ENCODE results near the gene ZNF506. TPM values are rescaled to one million over a fixed set of nuclear protein-coding genes. Genes with fewer than 3 reads are reported as not detected.
A peak's percentile ranks its signal among the peaks of the same experiment; 100 is the strongest.

ZNF506 gene
- polyA plus RNA-seq, 1 of the 3 experiments (the other 2 are of a cell fraction), result 4.1 TPM

- no peaks in the 10 kb centered on the region for H3K9me2 ChIP-seq
- peak overlapping the region; percentile 79 to 83 for H3K4me3 ChIP-seq (ENCODE audit: low read depth in 2 of 2, low read length in 1 of 2)
- peak overlapping the region; percentile 87 for H3K4me2 ChIP-seq
- TF ChIP-seq IRF3 (IDR thresholded peaks at IDR 0.05; ENCODE audit: low read depth, low read length) (no peak), USF2 (IDR thresholded peaks at IDR 0.05; ENCODE audit: borderline replicate concordance, low read depth, low read length) (no peak), RFX5 (IDR thresholded peaks at IDR 0.05; ENCODE audit: low read length) (no peak)
- peaks cover 0 to 10% of the 10 kb centered on the region in 2 experiments for H3K36me3 ChIP-seq (replicated peaks in 1 of 2; ENCODE audit: control insufficient read depth in 1 of 2, insufficient read depth in 2 of 2, low read length in 1 of 2)
- peak overlapping the region; percentile 68 for H3K9ac ChIP-seq
- no peaks in the 10 kb centered on the region for H3F3A ChIP-seq (replicated peaks; ENCODE audit: insufficient read depth)
- no peaks in the 10 kb centered on the region for H3K27me3 ChIP-seq (ENCODE audit: insufficient read depth)
- no peaks in the 10 kb centered on the region for H3K9me3 ChIP-seq
- H3K79me2 ChIP-seq (ENCODE audit: insufficient read depth), result peaks cover 31% of the 10 kb centered on the region
- WGBS (ENCODE audit: low lambda C conversion rate), result 2% methylated on average over 8 of the region's 11 CpGs
- peaks cover 0 to 12% of the 10 kb centered on the region in 2 experiments; a peak in 2 of 4 replicates for H3K4me1 ChIP-seq (ENCODE audit: control insufficient read depth in 1 of 2, insufficient read depth in 2 of 2, low read depth in 1 of 2, low read length in 1 of 2)
- peak overlapping the region; percentile 48; the same call in 1 of the 2 replicates for H2AFZ ChIP-seq (ENCODE audit: low read depth)
- peak overlapping the region; percentile 38 to 78; a peak in 3 of 4 replicates for H3K27ac ChIP-seq (ENCODE audit: low read depth in 2 of 2, low read length in 1 of 2)
- no peak for DNase-seq
- CTCF ChIA-PET, result interaction anchor here (0.6 to 1.5 kb wide), 2 partner anchors 39 to 90 kb away, joined by 3 to 4 read pairs; no protein-coding TSS in a partner anchor
- no peaks in the 10 kb centered on the region for H4K20me1 ChIP-seq (ENCODE audit: insufficient read depth)
- POLR2A ChIA-PET, result interaction anchor here (1.1 to 2.1 kb wide), 8 partner anchors 40 to 462 kb away, joined by 3 to 17 read pairs (median 4); partner anchors contain the start of genes ZNF101, ZNF14, ZNF253 and ZNF506
Measured at GRCh38 chr19:19775891-19776205, 45.7 kb downstream of the ZNF506 start.

- Histone ChIP-seq H3K9me3 (no peaks in the 10 kb centered on the region), H3K79me2 (ENCODE audit: insufficient read depth) (peaks cover 18% of the 10 kb centered on the region), H3K27ac (ENCODE audit: low read depth in 2 of 2, low read length in 1 of 2) (no peak overlapping the region), H3K27me3 (ENCODE audit: insufficient read depth) (no peaks in the 10 kb centered on the region), H3K36me3 (replicated peaks in 1 of 2; ENCODE audit: control insufficient read depth in 1 of 2, insufficient read depth in 2 of 2, low read length in 1 of 2) (peaks cover 0 to 7% of the 10 kb centered on the region in 2 experiments), H3K4me2 (no peak overlapping the region), H3K9me2 (no peaks in the 10 kb centered on the region), H3K4me1 (ENCODE audit: control insufficient read depth in 1 of 2, insufficient read depth in 2 of 2, low read depth in 1 of 2, low read length in 1 of 2) (peaks cover 0 to 12% of the 10 kb centered on the region in 2 experiments; a peak in 2 of 4 replicates), H2AFZ (ENCODE audit: low read depth) (no peak overlapping the region), H3K9ac (no peak overlapping the region), H3F3A (replicated peaks; ENCODE audit: insufficient read depth) (no peaks in the 10 kb centered on the region), H3K4me3 (ENCODE audit: low read depth in 2 of 2, low read length in 1 of 2) (no peak overlapping the region), H4K20me1 (ENCODE audit: insufficient read depth) (no peaks in the 10 kb centered on the region)
- no peak for DNase-seq
- 91% methylated on average over 14 of the region's 14 CpGs for WGBS (ENCODE audit: low lambda C conversion rate)
- TF ChIP-seq NFIC (IDR thresholded peaks at IDR 0.05; ENCODE audit: borderline replicate concordance) (no peak), MXI1 (IDR thresholded peaks at IDR 0.05; ENCODE audit: low read depth, low read length) (no peak), ZBTB33 (IDR thresholded peaks at IDR 0.05; ENCODE audit: borderline replicate concordance, low read depth) (no peak), MAX (IDR thresholded peaks at IDR 0.05; ENCODE audit: low read depth) (no peak), USF2 (IDR thresholded peaks at IDR 0.05; ENCODE audit: borderline replicate concordance, low read depth, low read length) (no peak), GABPA (IDR thresholded peaks at IDR 0.05; ENCODE audit: low read depth) (no peak), RXRA (IDR thresholded peaks at IDR 0.05; ENCODE audit: borderline replicate concordance, low read depth) (no peak), SMC3 (IDR thresholded peaks at IDR 0.05; ENCODE audit: low read depth, low read length) (no peak), FOSL2 (IDR thresholded peaks at IDR 0.05; ENCODE audit: borderline replicate concordance, low read depth) (no peak), YY1 (IDR thresholded peaks at IDR 0.05; ENCODE audit: low read depth) (no peak), FOXJ3 (CRISPR knock-in tag; IDR thresholded peaks at IDR 0.05) (no peak), CTCF (IDR thresholded peaks at IDR 0.05) (no peak), EZH2phosphoT487 (IDR thresholded peaks at IDR 0.05; ENCODE audit: borderline replicate concordance, low read depth) (no peak)
- ChIA-PET CTCF (no interaction called here), POLR2A (no interaction called here)
Measured at GRCh38 chr19:19774354-19775033, 47.1 kb downstream of the ZNF506 start.

Measured in SK-N-SH (cell line).